GM12801 (cell line): ENCODE data around the gene ADARB1.

Source experiments
- TF ChIP-seq, protein P1 (sequence below): IDR thresholded peaks from one replicate; pipeline ENCODE4 v1.5.1; 2011; ENCODE audit warnings: control low read depth; ENCODE audit not compliant: insufficient read length; ENCODE audit errors: extremely low read depth

The ADARB1 gene

GRCh38 chr21:45030682-45031570 lies 43.5 kb upstream of the ADARB1 start:
- TF ChIP-seq, protein P1, sequence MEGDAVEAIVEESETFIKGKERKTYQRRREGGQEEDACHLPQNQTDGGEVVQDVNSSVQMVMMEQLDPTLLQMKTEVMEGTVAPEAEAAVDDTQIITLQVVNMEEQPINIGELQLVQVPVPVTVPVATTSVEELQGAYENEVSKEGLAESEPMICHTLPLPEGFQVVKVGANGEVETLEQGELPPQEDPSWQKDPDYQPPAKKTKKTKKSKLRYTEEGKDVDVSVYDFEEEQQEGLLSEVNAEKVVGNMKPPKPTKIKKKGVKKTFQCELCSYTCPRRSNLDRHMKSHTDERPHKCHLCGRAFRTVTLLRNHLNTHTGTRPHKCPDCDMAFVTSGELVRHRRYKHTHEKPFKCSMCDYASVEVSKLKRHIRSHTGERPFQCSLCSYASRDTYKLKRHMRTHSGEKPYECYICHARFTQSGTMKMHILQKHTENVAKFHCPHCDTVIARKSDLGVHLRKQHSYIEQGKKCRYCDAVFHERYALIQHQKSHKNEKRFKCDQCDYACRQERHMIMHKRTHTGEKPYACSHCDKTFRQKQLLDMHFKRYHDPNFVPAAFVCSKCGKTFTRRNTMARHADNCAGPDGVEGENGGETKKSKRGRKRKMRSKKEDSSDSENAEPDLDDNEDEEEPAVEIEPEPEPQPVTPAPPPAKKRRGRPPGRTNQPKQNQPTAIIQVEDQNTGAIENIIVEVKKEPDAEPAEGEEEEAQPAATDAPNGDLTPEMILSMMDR = no peak

DNA sequence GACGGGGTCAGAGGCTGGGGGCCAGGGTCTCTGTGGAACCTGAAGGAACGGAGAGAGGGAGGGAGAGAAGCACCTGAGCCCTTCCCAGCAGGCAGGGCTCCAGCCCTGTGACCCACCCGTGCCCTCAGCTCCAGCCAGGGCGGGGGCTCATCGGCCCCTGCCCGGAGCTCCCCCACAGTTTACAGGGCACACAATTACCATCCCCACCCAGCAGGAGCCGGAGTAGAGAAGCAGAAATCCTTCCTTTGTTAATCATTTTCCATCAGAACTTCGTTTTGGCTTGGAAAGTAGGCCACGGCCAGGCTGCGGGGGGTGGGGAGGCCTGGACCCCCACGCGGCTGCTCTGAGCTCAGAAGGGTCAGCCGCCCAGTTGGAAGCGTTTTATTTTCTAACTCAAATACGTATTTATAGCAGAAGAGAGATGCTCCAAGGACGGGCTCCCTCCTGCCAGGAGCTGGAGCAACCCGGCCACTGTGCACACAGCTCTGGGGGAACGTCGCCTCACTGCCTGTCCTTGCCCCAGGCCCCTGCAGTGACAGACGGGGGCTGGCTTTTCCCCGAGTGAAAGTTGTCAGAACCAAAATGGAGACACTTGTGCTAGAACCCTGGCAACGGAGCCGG lies 42.7 kb upstream of the ADARB1 start:
- TF ChIP-seq, protein P1 = no peak

DNA sequence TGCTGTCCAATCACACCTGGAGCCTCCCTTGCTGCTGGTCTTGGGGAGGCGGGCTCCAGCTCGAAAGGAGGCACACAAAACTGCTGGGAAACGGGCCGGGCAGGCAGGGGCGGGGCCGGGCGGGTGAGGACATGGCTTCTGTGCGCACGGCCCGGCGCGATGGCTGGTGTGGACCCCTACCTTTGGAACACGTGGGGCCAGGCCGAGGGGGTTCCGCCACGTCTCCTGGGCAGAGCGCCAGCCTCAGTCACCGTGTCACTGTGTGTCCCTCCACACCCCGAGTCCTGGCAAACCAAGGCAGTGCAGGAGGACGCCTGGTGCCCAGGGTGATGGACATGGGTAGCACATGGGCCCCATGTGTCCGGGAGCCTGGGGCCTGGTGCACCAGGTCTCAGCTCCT lies 42.0 kb upstream of the ADARB1 start:
- TF ChIP-seq, protein P1 = no peak

GRCh38 chr21:45032977-45033710 lies 41.2 kb upstream of the ADARB1 start:
- TF ChIP-seq, protein P1 = no peak

DNA sequence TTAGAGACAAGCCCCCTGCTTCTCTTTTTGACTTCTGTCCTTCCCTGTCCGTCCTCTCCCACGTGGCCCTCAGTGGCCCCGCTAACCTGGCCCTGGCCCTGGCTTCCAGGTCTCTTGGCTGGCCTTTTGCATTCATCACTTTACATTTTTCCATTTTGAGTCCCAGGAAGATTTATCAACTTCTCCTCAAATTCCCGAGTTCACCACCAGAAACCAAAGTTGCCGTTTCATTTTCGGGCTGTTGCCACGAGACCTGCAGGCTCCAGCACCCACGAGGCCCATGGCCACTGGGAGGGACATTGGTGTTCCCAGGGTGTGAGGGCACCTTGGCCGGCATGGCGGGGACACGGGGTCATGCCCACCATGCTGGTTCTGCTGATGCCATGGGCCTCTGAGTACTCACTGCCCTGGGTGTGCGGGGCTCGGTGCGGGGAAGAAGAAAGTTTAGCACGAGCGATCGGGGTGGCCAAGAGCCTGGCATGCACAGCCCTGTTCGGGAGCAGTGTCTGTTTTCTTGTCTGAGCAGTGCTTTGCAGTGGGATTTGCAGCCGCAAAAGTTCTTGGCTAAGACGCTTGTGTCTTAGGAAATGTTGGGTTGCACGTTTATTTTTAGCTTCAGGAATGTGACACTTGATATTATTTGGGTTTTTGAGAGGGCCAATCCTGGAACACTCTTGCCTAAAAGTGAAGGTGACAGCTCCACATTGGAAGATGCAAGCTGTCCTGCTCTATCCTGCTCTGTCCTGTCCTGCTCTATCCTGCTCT lies 40.4 kb upstream of the ADARB1 start:
- TF ChIP-seq, protein P1 = no peak

GRCh38 chr21:45034556-45035476 lies 39.6 kb upstream of the ADARB1 start:
- TF ChIP-seq, protein P1 = no peak
